PC-9 (cell line): ENCODE data around the gene TBX10. TPM values are rescaled to one million over a fixed set of nuclear protein-coding genes. Genes with fewer than 3 reads are reported as not detected.
"Not testable (repeated sequence)": the region's sequence is repeated elsewhere in the genome, so short reads cannot be mapped to it uniquely, and the experiment has no call there.

ENCODE experiments used
- BruUV-seq: library from RNA; stranded (reverse); fragments of 400-500 nt; replicated peaks from 2 replicates; lab custom pipeline; 2021; lab: Mats Ljungman, UMichigan
- CTCF ChIA-PET: fragments of 300-600 bp; sonication (Branson Sonifier 250); formaldehyde crosslinking; loops from one replicate; lab custom pipeline; 2022; ENCODE audit warnings: antibody characterized with exemption; lab: Charles Lee
- POLR2A ChIA-PET: fragments of 300-600 bp; sonication (Branson Sonifier 250); formaldehyde crosslinking; loops from one replicate; lab custom pipeline; 2022; ENCODE audit warnings: antibody characterized with exemption; ENCODE audit not compliant: unreplicated experiment; lab: Charles Lee
- DNase-seq, 2 experiments: peaks; one replicate each; pipeline versions ENCODE4 v3.0.0 to v3.0.0-alpha.2; 2015 to 2022; ENCODE audit warnings: mixed read lengths in 1 of 2
- H2AFZ ChIP-seq: fragments of 200-600 bp; sonication (generic); 2 replicates; pipeline ENCODE4 v1.8.1; 2017; ENCODE audit warnings: antibody characterized with exemption
- H3F3A ChIP-seq: fragments of 200-600 bp; sonication (generic); 2 replicates; pipeline ENCODE4 v1.8.1; 2017; ENCODE audit warnings: antibody characterized with exemption, mild to moderate bottlenecking, low read depth; ENCODE audit not compliant: insufficient read depth
- H3K27ac ChIP-seq: fragments of 200-600 bp; sonication (generic); 2 replicates; pipeline ENCODE4 v1.6.1; 2016; ENCODE audit warnings: mixed run types
- H3K27me3 ChIP-seq: fragments of 200-600 bp; sonication (generic); 2 replicates; pipeline ENCODE4 v1.6.1; 2016; ENCODE audit warnings: low read depth, mixed run types; ENCODE audit not compliant: insufficient read depth
- H3K36me3 ChIP-seq: fragments of 200-600 bp; sonication (generic); 2 replicates; pipeline ENCODE4 v1.6.1; 2016; ENCODE audit warnings: low read depth, mixed run types
- H3K4me1 ChIP-seq: fragments of 200-600 bp; sonication (generic); replicated peaks from 2 replicates; pipeline ENCODE4 v1.6.1; 2016; ENCODE audit warnings: mixed run types; ENCODE audit not compliant: insufficient read depth
- H3K4me2 ChIP-seq: fragments of 200-600 bp; sonication (generic); 2 replicates; pipeline ENCODE4 v1.6.1; 2017; ENCODE audit warnings: mixed run types
- H3K4me3 ChIP-seq: fragments of 200-600 bp; sonication (generic); 2 replicates; pipeline ENCODE4 v1.6.1; 2016; ENCODE audit warnings: mixed run types
- H3K79me2 ChIP-seq: fragments of 200-600 bp; sonication (generic); 2 replicates; pipeline ENCODE4 v1.6.1; 2017; ENCODE audit warnings: low read depth, mixed run types
- H3K9me2 ChIP-seq: fragments of 200-600 bp; sonication (generic); 2 replicates; pipeline ENCODE4 v1.8.1; 2017; ENCODE audit warnings: mild to moderate bottlenecking; ENCODE audit not compliant: insufficient read depth
- H3K9me3 ChIP-seq: fragments of 200-600 bp; sonication (generic); 2 replicates; pipeline ENCODE4 v1.8.1; 2016; ENCODE audit warnings: low read depth; ENCODE audit not compliant: insufficient read depth
- H4K20me1 ChIP-seq: fragments of 200-600 bp; sonication (generic); 2 replicates; pipeline ENCODE4 v1.8.1; 2017; ENCODE audit not compliant: insufficient read depth
- CTCF ChIP-seq: fragments of 200-600 bp; sonication (generic); conservative IDR thresholded peaks from 2 replicates; pipeline ENCODE4 v1.6.1; 2017; ENCODE audit warnings: mixed run types, antibody characterized with exemption, mild to moderate bottlenecking, moderate library complexity
- EZH2 ChIP-seq: fragments of 200-600 bp; sonication (generic); IDR thresholded peaks from 2 replicates; pipeline ENCODE4 v1.8.0; 2017; ENCODE audit warnings: antibody characterized with exemption, low read depth
- intact Hi-C: fragments of 100-400 bp; cut with micrococcal nuclease; formaldehyde crosslinking; loops from one replicate; pipeline ENCODE4 v1.10.0; 2022; ENCODE audit not compliant: unreplicated experiment
- total RNA-seq: library from RNA; stranded (reverse); gene quantifications from 2 replicates; pipeline ENCODE4 v1.2.3, GENCODE V29; 2021

TBX10 gene
- total RNA-seq, 1 experiment from 2014 or later: not detected

- intact Hi-C loops: loop anchor here (2.0 to 10.0 kb wide), 3 partner anchors 87 to 307 kb away; partner anchors contain the start of gene POLD4
- H3K27me3 ChIP-seq, H4K20me1 ChIP-seq, H3K4me2 ChIP-seq, H3K36me3 ChIP-seq, H3K4me3 ChIP-seq, H3K79me2 ChIP-seq, H3F3A ChIP-seq, H2AFZ ChIP-seq, H3K27ac ChIP-seq, DNase-seq, BruUV-seq, H3K9me2 ChIP-seq, H3K4me1 ChIP-seq, H3K9me3 ChIP-seq: not testable (repeated sequence)
- CTCF ChIA-PET: interaction anchor here (0.6 to 1.3 kb wide), 3 partner anchors 15 to 315 kb away, joined by 3 to 18 read pairs (median 5); no protein-coding TSS in a partner anchor
- POLR2A ChIA-PET: interaction anchor here (0.6 kb wide), 1 partner anchor 42 kb away, joined by 6 read pairs; no protein-coding TSS in a partner anchor
- TF ChIP-seq CTCF: peak; percentile 62
Measured at GRCh38 chr11:67659651-67660165, 20.1 kb upstream of the TBX10 start.

DNA sequence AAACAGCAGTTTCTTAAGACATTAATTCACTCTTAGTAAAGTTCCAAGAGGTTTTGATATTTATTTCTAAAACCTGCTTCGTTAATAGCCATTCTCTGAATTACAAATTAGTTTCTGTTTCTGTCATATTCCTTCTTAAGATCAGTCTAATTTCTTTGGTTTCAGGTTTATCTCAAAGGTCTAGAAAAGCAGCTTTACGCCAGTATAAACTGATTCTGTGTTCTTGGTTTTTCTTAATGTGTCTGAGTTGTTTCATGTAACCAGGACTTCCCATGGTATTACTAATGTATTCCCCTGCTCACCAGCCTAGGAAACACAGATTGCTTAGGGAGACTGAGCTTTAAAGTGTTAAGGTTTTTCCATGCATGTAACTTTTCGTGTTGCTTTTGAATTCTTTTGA is 17.7 kb upstream of the TBX10 start:
- H3K4me1 ChIP-seq: no peaks in the 10 kb centered on the region
- intact Hi-C loops: loop anchor here (5.0 kb wide), 1 partner anchor 305 kb away; the partner anchor contains the start of gene POLD4
- no peaks in the 10 kb centered on the region for H3K9me2 ChIP-seq
- BruUV-seq: no TSS peak
- no peak for DNase-seq
- H3K9me3 ChIP-seq: peaks cover 6% of the 10 kb centered on the region; the same call in 1 of the 2 replicates
- CTCF ChIA-PET: interaction anchor here (0.6 kb wide), 2 partner anchors 66 to 213 kb away, joined by 3 to 17 read pairs; no protein-coding TSS in a partner anchor
- no peaks in the 10 kb centered on the region for H4K20me1 ChIP-seq
- no peak overlapping the region for H3K4me3 ChIP-seq
- H3F3A ChIP-seq: peaks cover 7% of the 10 kb centered on the region; the same call in 1 of the 2 replicates
- no peak overlapping the region for H3K27ac ChIP-seq
- no peak for TF ChIP-seq CTCF
- no peak for TF ChIP-seq EZH2
- H3K4me2 ChIP-seq: no peak overlapping the region
- no peaks in the 10 kb centered on the region for H3K27me3 ChIP-seq
- POLR2A ChIA-PET: no interaction called here
- no peak overlapping the region for H2AFZ ChIP-seq
- H3K79me2 ChIP-seq: no peaks in the 10 kb centered on the region
- H3K36me3 ChIP-seq: no peaks in the 10 kb centered on the region

DNA sequence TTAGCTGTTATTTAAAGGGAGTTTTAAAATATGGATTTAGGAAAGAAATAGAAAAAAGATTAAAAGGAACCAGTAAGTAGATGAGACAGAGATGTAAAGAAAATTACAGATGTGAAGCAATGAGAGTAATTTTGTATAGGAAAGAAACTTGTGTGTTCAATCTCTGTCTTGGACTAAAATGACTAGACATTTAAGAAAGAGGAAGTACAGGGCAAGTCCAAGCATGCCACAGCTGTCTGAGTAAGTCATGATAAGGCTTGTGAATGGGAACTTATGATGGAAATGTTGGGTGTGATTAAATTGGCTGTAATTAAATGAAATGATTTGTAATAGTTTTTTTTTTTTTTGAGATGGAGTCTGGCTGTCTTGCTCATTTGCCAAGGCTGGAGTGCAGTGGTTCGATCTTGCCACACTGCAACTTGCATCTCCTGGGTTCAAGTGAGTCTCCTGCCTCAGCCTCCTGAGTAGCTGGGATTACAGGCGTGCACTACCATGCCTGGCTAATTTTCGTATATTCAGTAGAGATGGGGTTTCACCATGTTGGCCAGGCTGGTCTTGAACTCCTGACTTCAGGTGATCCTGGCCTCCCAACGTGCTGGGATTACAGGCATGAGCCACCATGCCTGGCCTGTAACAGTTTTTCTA is 16.8 kb upstream of the TBX10 start:
- Histone ChIP-seq H3F3A (peaks cover 9% of the 10 kb centered on the region; the same call in 1 of the 2 replicates), H3K4me1 (no peaks in the 10 kb centered on the region), H4K20me1 (no peaks in the 10 kb centered on the region), H3K36me3 (no peaks in the 10 kb centered on the region), H3K27ac (no peak overlapping the region), H3K79me2 (no peaks in the 10 kb centered on the region), H3K4me2 (no peak overlapping the region), H3K4me3 (no peak overlapping the region), H3K9me2 (no peaks in the 10 kb centered on the region), H3K9me3 (peaks cover 6% of the 10 kb centered on the region; the same call in 1 of the 2 replicates), H2AFZ (no peak overlapping the region), H3K27me3 (no peaks in the 10 kb centered on the region)
- TF ChIP-seq CTCF: no peak
- TF ChIP-seq EZH2: no peak
- no peak for DNase-seq
- ChIA-PET CTCF (no interaction called here), POLR2A (no interaction called here)
- intact Hi-C loops: loop anchor here (5.0 kb wide), 1 partner anchor 304 kb away; the partner anchor contains the start of gene POLD4
- no TSS peak for BruUV-seq
